Nephron (organoid): Measurements from ENCODE around the gene UQCRH.

ENCODE experiments used
- H3K27ac Mint-ChIP-seq, 3 experiments: 2 replicates each; pipeline ENCODE4 v1.8.0; 2020; ENCODE audit warnings: mixed read lengths in 3 of 3, mild to moderate bottlenecking in 2 of 3, moderate library complexity in 1 of 3
- H3K27me3 Mint-ChIP-seq: 2 replicates; pipeline ENCODE4 v1.8.0; 2021; ENCODE audit warnings: low read depth, mild to moderate bottlenecking, moderate library complexity, mixed read lengths
- H3K36me3 Mint-ChIP-seq: 2 replicates; pipeline ENCODE4 v1.8.0; 2020; ENCODE audit warnings: low read depth, mixed read lengths
- H3K4me1 Mint-ChIP-seq: 2 replicates; pipeline ENCODE4 v1.8.0; 2020; ENCODE audit warnings: mixed read lengths
- H3K4me3 Mint-ChIP-seq, 3 experiments: 2 replicates each; pipeline ENCODE4 v1.8.0; 2020; ENCODE audit warnings: mild to moderate bottlenecking in 3 of 3, mixed read lengths in 3 of 3, moderate library complexity in 2 of 3
- H3K9me3 Mint-ChIP-seq: 2 replicates; pipeline ENCODE4 v1.8.0; 2020; ENCODE audit warnings: mixed read lengths
- CTCF ChIP-seq, 3 experiments: fragments of 200-600 bp; sonication (generic); IDR thresholded peaks; one replicate each; pipeline ENCODE4 v1.5.0; 2021; ENCODE audit warnings: antibody characterized with exemption in 3 of 3; ENCODE audit not compliant: unreplicated experiment in 3 of 3

UQCRH gene

DNA sequence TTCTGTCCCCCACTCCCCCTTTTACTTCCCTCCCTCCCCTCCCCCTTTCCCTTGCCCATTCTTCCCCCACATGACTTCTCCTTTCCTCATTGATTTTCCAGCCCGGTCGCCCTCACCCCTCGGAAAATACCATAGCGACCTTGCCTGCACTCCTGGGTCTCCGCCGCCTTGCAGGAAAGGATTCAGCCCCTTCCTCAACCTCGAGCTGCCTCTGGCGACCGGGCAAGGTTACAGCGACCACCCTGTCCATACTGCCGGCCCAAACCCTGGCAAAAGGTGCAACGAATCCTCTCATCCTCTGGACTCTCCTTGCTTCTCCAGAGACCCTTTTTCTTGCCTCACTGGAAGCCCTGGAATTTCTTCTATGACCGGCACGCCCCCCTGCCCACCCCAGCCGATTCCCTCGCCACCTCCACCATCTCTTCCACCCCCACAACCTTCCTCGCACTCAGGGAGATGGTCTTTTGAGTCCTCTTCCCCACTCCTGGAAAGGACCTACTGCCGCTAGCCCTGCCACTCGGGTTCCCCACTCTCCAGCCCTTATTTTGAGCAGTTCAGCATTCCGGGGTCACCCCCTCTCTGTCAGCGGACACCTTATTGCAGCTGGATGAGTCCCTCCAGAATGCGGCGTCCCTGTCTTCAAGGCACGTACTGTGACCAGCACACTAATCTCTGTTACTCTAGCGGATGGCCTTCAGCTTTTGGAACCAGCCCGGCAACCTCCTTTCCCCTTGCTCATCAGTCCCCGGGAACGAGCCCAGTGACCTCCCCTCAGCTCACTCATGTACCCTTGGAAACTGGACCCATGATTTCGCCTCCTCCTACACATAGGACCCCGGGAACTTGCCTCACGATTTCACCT, 38.0 kb downstream of the UQCRH start:
- Mint-ChIP-seq H3K9me3 (no peaks in the 10 kb centered on the region), H3K36me3 (peaks cover 23% of the 10 kb centered on the region), H3K27ac (peak overlapping the region; percentile 98 to 99 (median 99)), H3K27me3 (no peaks in the 10 kb centered on the region), H3K4me1 (peaks cover 34% of the 10 kb centered on the region), H3K4me3 (peak overlapping the region; percentile 99)
- no peak for TF ChIP-seq CTCF (IDR thresholded peaks at IDR 0.05; ENCODE audit: unreplicated experiment in 3 of 3)

DNA sequence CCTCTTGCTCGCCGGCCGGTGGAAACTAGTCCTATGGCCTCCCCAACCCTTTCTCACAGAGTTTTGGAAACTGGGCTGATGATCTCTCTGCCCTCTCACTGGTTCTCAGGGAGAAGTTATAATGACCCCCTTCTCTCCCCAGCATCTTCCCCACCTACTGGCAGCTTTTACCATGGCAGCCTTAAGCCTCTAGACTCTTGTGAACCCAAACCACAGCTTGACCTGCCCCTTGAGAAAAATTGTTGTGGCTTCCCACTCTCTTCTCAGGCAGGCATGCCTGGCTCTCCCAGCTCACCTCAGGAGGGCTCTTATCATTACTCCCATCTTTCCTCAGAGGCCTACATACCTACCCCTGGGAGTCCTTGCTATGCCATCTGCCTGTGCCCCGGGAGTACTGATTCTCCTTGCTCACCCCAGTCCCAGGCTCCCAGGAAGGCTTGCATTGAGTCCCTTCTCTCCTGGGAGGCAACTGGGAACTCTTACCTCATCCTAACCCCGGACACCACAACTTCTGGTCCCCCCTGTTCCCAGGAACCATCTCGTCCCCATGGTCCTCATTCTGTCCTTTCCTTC, 38.7 kb downstream of the UQCRH start:
- Mint-ChIP-seq H3K4me3 (peak overlapping the region; percentile 99), H3K27me3 (no peaks in the 10 kb centered on the region), H3K9me3 (no peaks in the 10 kb centered on the region), H3K36me3 (peaks cover 31% of the 10 kb centered on the region), H3K4me1 (peaks cover 34% of the 10 kb centered on the region), H3K27ac (peak overlapping the region; percentile 98 to 99 (median 99))
- peak; percentile 8 to 24 (median 20) for TF ChIP-seq CTCF (IDR thresholded peaks at IDR 0.05; ENCODE audit: unreplicated experiment in 3 of 3)

- Mint-ChIP-seq H3K9me3 (no peaks in the 10 kb centered on the region), H3K27ac (peak overlapping the region; percentile 17 to 99 (median 98)), H3K4me1 (peaks cover 34% of the 10 kb centered on the region), H3K27me3 (no peaks in the 10 kb centered on the region), H3K36me3 (peaks cover 35% of the 10 kb centered on the region), H3K4me3 (peak overlapping the region; percentile 99)
- TF ChIP-seq CTCF (IDR thresholded peaks at IDR 0.05; ENCODE audit: unreplicated experiment in 3 of 3): no peak
These were observed 39.3 kb downstream of the UQCRH start for GRCh38 chr1:46342677-46343350.

DNA sequence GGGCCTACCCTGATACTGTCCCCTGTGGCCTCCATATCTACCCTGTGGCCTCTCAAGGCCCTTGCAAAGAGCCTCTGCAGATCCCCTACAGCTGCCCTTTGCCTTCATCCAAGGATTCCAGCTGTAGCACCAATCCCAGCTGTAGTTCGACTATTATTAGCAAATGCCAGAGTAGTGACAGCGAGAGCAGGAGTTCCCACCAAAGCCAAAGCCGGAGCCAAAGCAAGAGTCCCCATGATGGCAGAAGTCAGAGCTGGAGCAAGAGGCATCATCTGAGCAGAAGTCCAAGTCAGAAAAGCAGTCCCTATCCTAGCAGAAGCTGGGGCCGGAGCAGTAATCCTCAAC, 39.8 kb downstream of the UQCRH start:
- Mint-ChIP-seq H3K4me3 (peak overlapping the region; percentile 99), H3K36me3 (peaks cover 40% of the 10 kb centered on the region), H3K9me3 (no peaks in the 10 kb centered on the region), H3K27ac (peak overlapping the region in 1 of 3 experiments; percentile 17), H3K27me3 (no peaks in the 10 kb centered on the region), H3K4me1 (peaks cover 34% of the 10 kb centered on the region)
- TF ChIP-seq CTCF (IDR thresholded peaks at IDR 0.05; ENCODE audit: unreplicated experiment in 3 of 3): no peak

- Mint-ChIP-seq H3K9me3 (no peaks in the 10 kb centered on the region), H3K4me3 (peak overlapping the region in 1 of 3 experiments; percentile 6), H3K27me3 (no peaks in the 10 kb centered on the region), H3K4me1 (peaks cover 32% of the 10 kb centered on the region), H3K27ac (peak overlapping the region in 1 of 3 experiments; percentile 17), H3K36me3 (peaks cover 41% of the 10 kb centered on the region)
- TF ChIP-seq CTCF (IDR thresholded peaks at IDR 0.05; ENCODE audit: unreplicated experiment in 3 of 3): no peak
These were observed 40.2 kb downstream of the UQCRH start for GRCh38 chr1:46343705-46344104.
